H1 (cell line): ENCODE data around the gene CDC42EP1.
A peak's percentile ranks its signal among the peaks of the same experiment; 100 is the strongest.

Source experiments
- CHD2 ChIP-seq: IDR thresholded peaks from 2 replicates; pipeline ENCODE4 v1.6.1; 2012; ENCODE audit warnings: low read length, improper control_type of control experiment
- EZH2 ChIP-seq: fragments of 200-600 bp; sonication (generic); IDR thresholded peaks from 2 replicates; pipeline ENCODE4 v1.7.1; 2012; ENCODE audit warnings: low read depth, mild to moderate bottlenecking, moderate library complexity, low read length, inconsistent platforms; ENCODE audit not compliant: severe bottlenecking
- POLR2A ChIP-seq, 2 experiments: IDR thresholded peaks; 1 replicate in 1 of 2; 2 replicates in 1 of 2; pipeline ENCODE4 v1.6.1; 2011; ENCODE audit warnings: low read depth in 2 of 2, low read length in 2 of 2, mild to moderate bottlenecking in 2 of 2; ENCODE audit errors: control extremely low read depth in 1 of 2
- RAD21 ChIP-seq, 2 experiments: IDR thresholded peaks in 1 of 2; conservative IDR thresholded peaks in 1 of 2; 2 replicates each; pipeline ENCODE4 v1.6.1; 2011; ENCODE audit warnings: low read depth in 2 of 2, low read length in 2 of 2, improper control_type of control experiment in 1 of 2, inconsistent platforms in 1 of 2, mild to moderate bottlenecking in 1 of 2, moderate library complexity in 1 of 2
- TAF1 ChIP-seq: IDR thresholded peaks from 2 replicates; pipeline ENCODE4 v1.6.1; 2011; ENCODE audit warnings: mild to moderate bottlenecking, low read depth, low read length
- YY1 ChIP-seq: IDR thresholded peaks from 2 replicates; pipeline ENCODE4 v1.6.1; 2011; ENCODE audit warnings: low read depth, mild to moderate bottlenecking, low read length
- TF ChIP-seq, protein P1 (sequence below), 3 experiments: IDR thresholded peaks; 1 replicate in 2 of 3; 2 replicates in 1 of 3; pipeline versions ENCODE4 v1.5.1 to v1.6.1; 2011; ENCODE audit warnings: low read length in 3 of 3, mild to moderate bottlenecking in 3 of 3, inconsistent platforms in 2 of 3, low read depth in 1 of 3, moderate library complexity in 1 of 3; ENCODE audit not compliant: insufficient read depth in 1 of 3; ENCODE audit errors: control extremely low read depth in 1 of 3

DNA sequence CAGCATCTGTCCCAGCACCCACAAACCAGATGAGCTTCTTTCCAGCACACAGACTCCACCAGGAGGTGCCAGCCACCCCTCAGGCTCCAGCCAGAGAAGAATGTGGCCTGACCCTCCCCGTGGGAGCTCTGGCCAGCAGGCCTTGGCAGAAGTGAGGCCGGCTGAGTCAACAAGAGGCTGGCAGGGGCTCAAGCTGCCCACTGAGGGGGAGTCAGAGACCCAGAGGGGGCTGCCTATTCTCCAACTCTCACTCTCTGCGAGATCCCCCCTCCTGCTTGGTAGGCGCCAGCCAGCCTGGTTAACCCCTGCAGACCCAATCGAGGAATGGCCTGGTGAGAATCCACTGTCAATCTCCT lies 10.6 kb upstream of the CDC42EP1 start:
- TF ChIP-seq, protein P1, sequence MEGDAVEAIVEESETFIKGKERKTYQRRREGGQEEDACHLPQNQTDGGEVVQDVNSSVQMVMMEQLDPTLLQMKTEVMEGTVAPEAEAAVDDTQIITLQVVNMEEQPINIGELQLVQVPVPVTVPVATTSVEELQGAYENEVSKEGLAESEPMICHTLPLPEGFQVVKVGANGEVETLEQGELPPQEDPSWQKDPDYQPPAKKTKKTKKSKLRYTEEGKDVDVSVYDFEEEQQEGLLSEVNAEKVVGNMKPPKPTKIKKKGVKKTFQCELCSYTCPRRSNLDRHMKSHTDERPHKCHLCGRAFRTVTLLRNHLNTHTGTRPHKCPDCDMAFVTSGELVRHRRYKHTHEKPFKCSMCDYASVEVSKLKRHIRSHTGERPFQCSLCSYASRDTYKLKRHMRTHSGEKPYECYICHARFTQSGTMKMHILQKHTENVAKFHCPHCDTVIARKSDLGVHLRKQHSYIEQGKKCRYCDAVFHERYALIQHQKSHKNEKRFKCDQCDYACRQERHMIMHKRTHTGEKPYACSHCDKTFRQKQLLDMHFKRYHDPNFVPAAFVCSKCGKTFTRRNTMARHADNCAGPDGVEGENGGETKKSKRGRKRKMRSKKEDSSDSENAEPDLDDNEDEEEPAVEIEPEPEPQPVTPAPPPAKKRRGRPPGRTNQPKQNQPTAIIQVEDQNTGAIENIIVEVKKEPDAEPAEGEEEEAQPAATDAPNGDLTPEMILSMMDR (IDR thresholded peaks at IDR 0.05; ENCODE audit: control extremely low read depth in 1 of 3, insufficient read depth in 1 of 3, low read depth in 1 of 3, low read length in 3 of 3): peak in 2 of 3 experiments; percentile 14 to 18; a peak in 2 of 4 replicates
- TF ChIP-seq POLR2A (IDR thresholded peaks at IDR 0.05; ENCODE audit: control extremely low read depth in 1 of 2, low read depth in 2 of 2, low read length in 2 of 2) (no peak), EZH2 (no peak), YY1 (no peak), TAF1 (no peak), RAD21 (IDR thresholded peaks at IDR 0.05 in 1 of 2, conservative IDR thresholded peaks at IDR 0.05 in 1 of 2; ENCODE audit: low read depth in 2 of 2, low read length in 2 of 2) (peak in 1 of 2 experiments; percentile 25; a peak in 3 of 4 replicates), CHD2 (peak; percentile 35; the same call in 1 of the 2 replicates)
